ENCODE measurements around the gene TANGO6.

Gene TANGO6

GRCh38 chr16:68948230-68948910 lies 105.0 kb downstream of the TANGO6 start:
- in situ Hi-C loops (cut with MboI; ENCODE audit: low sequenced_read_pairs, unreplicated experiment) = no loop called here
- no peak for TF ChIP-seq CTCF (IDR thresholded peaks at IDR 0.05; ENCODE audit: borderline replicate concordance, control extremely low read depth, extremely low read depth, insufficient read depth, missing control alignments)
- DNase-seq (ENCODE audit: low spot score) = no peak

GRCh38 chr16:68951991-68952877 lies 108.9 kb downstream of the TANGO6 start:
- TF ChIP-seq CTCF (IDR thresholded peaks at IDR 0.05; ENCODE audit: borderline replicate concordance, control extremely low read depth, extremely low read depth, insufficient read depth, missing control alignments) = no peak
- in situ Hi-C loops (cut with MboI; ENCODE audit: low sequenced_read_pairs, unreplicated experiment) = no loop called here
- no peak for DNase-seq (ENCODE audit: low spot score)

GRCh38 chr16:68954911-68955635 lies 111.7 kb downstream of the TANGO6 start:
- TF ChIP-seq CTCF (IDR thresholded peaks at IDR 0.05; ENCODE audit: borderline replicate concordance, control extremely low read depth, extremely low read depth, insufficient read depth, missing control alignments) = no peak
- no peak for DNase-seq (ENCODE audit: low spot score)
- in situ Hi-C loops (cut with MboI; ENCODE audit: low sequenced_read_pairs, unreplicated experiment) = no loop called here

- in situ Hi-C loops (cut with MboI; ENCODE audit: low sequenced_read_pairs, unreplicated experiment) = no loop called here
- TF ChIP-seq CTCF (IDR thresholded peaks at IDR 0.05; ENCODE audit: borderline replicate concordance, control extremely low read depth, extremely low read depth, insufficient read depth, missing control alignments) = no peak
- no peak for DNase-seq (ENCODE audit: low spot score)
Observed at GRCh38 chr16:68960910-68961309, 117.6 kb downstream of the TANGO6 start.

- no peak for TF ChIP-seq CTCF (IDR thresholded peaks at IDR 0.05; ENCODE audit: borderline replicate concordance, control extremely low read depth, extremely low read depth, insufficient read depth, missing control alignments)
- DNase-seq (ENCODE audit: low spot score) = no peak
- in situ Hi-C loops (cut with MboI; ENCODE audit: low sequenced_read_pairs, unreplicated experiment) = no loop called here
Observed at GRCh38 chr16:68961778-68962402, 118.6 kb downstream of the TANGO6 start.

- TF ChIP-seq CTCF (IDR thresholded peaks at IDR 0.05; ENCODE audit: borderline replicate concordance, control extremely low read depth, extremely low read depth, insufficient read depth, missing control alignments) = no peak
- DNase-seq (ENCODE audit: low spot score) = no peak
- in situ Hi-C loops (cut with MboI; ENCODE audit: low sequenced_read_pairs, unreplicated experiment) = no loop called here
Observed at GRCh38 chr16:68969338-68969737, 126.0 kb downstream of the TANGO6 start.

All from GM13976 (cell line).